Glutamatergic neuron (in vitro differentiated cells): ENCODE data around the gene CHRNB1. TPM values are rescaled to one million over a fixed set of nuclear protein-coding genes. Genes with fewer than 3 reads are reported as not detected.

Experiments used
- DNase-seq: peaks from one replicate; pipeline ENCODE4 v3.0.0; 2022
- H3K27ac Mint-ChIP-seq: one replicate; pipeline ENCODE4 v1.8.0; 2020; ENCODE audit warnings: mild to moderate bottlenecking, mixed read lengths, inconsistent platforms; ENCODE audit not compliant: unreplicated experiment
- H3K27me3 Mint-ChIP-seq: one replicate; pipeline ENCODE4 v1.8.0; 2020; ENCODE audit warnings: mild to moderate bottlenecking, moderate library complexity, mixed read lengths, inconsistent platforms; ENCODE audit not compliant: unreplicated experiment
- H3K36me3 Mint-ChIP-seq: one replicate; pipeline ENCODE4 v1.8.0; 2020; ENCODE audit warnings: mild to moderate bottlenecking, mixed read lengths, inconsistent platforms; ENCODE audit not compliant: unreplicated experiment
- H3K4me1 Mint-ChIP-seq: one replicate; pipeline ENCODE4 v1.8.0; 2020; ENCODE audit warnings: mild to moderate bottlenecking, low read depth, mixed read lengths, inconsistent platforms; ENCODE audit not compliant: unreplicated experiment
- H3K4me3 Mint-ChIP-seq: one replicate; pipeline ENCODE4 v1.8.0; 2020; ENCODE audit warnings: mild to moderate bottlenecking, mixed read lengths, inconsistent platforms; ENCODE audit not compliant: unreplicated experiment
- H3K9me3 Mint-ChIP-seq: one replicate; pipeline ENCODE4 v1.8.0; 2020; ENCODE audit warnings: mild to moderate bottlenecking, moderate library complexity, mixed read lengths, inconsistent platforms; ENCODE audit not compliant: unreplicated experiment
- total RNA-seq: library from RNA; stranded (reverse); fragmentation: NEBNext Ultra II Directional; extraction: Animal tissue kit (Norgen Biotek cat#: 25700); gene quantifications from one replicate; pipeline ENCODE4 v1.2.1, GENCODE V29; 2021; ENCODE audit not compliant: unreplicated experiment
- TF ChIP-seq, protein P1 (sequence below): fragments of 200-600 bp; sonication (generic); IDR thresholded peaks from one replicate; pipeline ENCODE4 v1.5.0; 2021; ENCODE audit not compliant: partially characterized antibody, unreplicated experiment

Gene CHRNB1
- total RNA-seq, 1 donor from 2014 or later = 16.4 TPM

DNA sequence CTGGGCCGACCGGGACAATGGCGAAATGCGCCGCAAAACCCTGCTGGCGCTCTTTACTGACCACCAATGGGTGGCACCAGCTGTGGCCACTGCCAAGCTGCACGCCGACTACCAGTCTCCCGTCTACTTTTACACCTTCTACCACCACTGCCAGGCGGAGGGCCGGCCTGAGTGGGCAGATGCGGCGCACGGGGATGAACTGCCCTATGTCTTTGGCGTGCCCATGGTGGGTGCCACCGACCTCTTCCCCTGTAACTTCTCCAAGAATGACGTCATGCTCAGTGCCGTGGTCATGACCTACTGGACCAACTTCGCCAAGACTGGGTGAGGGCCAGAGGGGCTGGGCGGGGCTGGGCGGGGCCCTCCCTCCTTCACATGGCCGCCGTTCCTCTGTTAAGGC lies 29.1 kb upstream of the CHRNB1 start:
- Mint-ChIP-seq H3K9me3 (peaks cover 15% of the 10 kb centered on the region), H3K27ac (no peak overlapping the region), H3K36me3 (peaks cover 7% of the 10 kb centered on the region), H3K4me3 (no peak overlapping the region), H3K27me3 (peaks cover 15% of the 10 kb centered on the region), H3K4me1 (peaks cover 14% of the 10 kb centered on the region)
- TF ChIP-seq, protein P1, sequence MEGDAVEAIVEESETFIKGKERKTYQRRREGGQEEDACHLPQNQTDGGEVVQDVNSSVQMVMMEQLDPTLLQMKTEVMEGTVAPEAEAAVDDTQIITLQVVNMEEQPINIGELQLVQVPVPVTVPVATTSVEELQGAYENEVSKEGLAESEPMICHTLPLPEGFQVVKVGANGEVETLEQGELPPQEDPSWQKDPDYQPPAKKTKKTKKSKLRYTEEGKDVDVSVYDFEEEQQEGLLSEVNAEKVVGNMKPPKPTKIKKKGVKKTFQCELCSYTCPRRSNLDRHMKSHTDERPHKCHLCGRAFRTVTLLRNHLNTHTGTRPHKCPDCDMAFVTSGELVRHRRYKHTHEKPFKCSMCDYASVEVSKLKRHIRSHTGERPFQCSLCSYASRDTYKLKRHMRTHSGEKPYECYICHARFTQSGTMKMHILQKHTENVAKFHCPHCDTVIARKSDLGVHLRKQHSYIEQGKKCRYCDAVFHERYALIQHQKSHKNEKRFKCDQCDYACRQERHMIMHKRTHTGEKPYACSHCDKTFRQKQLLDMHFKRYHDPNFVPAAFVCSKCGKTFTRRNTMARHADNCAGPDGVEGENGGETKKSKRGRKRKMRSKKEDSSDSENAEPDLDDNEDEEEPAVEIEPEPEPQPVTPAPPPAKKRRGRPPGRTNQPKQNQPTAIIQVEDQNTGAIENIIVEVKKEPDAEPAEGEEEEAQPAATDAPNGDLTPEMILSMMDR = no peak
- DNase-seq = no peak

DNA sequence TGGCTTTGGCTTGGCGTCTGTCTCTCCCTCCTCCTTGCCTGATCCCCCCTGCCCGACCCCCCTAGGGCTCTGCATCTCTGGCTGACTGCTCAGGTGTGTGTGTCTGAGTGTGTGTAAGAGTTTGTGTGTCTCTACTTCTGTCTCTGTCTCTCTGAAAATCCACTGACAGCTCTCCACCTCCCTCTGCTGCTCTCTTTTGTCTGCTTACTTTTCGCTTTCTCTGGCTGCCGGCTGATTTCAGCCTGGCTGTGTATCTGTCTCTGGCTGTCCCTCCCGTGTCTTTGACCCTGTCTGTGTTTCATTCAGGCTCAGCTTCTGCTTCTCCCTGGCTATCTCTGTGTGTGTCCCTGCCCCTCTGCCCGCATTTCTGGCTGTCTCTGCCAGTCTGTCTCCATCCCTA lies 28.5 kb upstream of the CHRNB1 start:
- Mint-ChIP-seq H3K4me1 (peaks cover 17% of the 10 kb centered on the region), H3K4me3 (peak overlapping the region; percentile 64), H3K27ac (peak overlapping the region; percentile 25), H3K27me3 (peaks cover 15% of the 10 kb centered on the region), H3K36me3 (peaks cover 7% of the 10 kb centered on the region), H3K9me3 (peaks cover 15% of the 10 kb centered on the region)
- no peak for DNase-seq
- TF ChIP-seq, protein P1 = no peak

DNA sequence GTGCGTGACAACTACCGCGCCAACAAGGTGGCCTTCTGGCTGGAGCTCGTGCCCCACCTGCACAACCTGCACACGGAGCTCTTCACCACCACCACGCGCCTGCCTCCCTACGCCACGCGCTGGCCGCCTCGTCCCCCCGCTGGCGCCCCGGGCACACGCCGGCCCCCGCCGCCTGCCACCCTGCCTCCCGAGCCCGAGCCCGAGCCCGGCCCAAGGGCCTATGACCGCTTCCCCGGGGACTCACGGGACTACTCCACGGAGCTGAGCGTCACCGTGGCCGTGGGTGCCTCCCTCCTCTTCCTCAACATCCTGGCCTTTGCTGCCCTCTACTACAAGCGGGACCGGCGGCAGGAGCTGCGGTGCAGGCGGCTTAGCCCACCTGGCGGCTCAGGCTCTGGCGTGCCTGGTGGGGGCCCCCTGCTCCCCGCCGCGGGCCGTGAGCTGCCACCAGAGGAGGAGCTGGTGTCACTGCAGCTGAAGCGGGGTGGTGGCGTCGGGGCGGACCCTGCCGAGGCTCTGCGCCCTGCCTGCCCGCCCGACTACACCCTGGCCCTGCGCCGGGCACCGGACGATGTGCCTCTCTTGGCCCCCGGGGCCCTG lies 27.7 kb upstream of the CHRNB1 start:
- Mint-ChIP-seq H3K27ac (no peak overlapping the region), H3K4me3 (no peak overlapping the region), H3K27me3 (peaks cover 17% of the 10 kb centered on the region), H3K4me1 (peaks cover 19% of the 10 kb centered on the region), H3K36me3 (peaks cover 7% of the 10 kb centered on the region), H3K9me3 (peaks cover 15% of the 10 kb centered on the region)
- no peak for DNase-seq
- TF ChIP-seq, protein P1 = no peak

DNA sequence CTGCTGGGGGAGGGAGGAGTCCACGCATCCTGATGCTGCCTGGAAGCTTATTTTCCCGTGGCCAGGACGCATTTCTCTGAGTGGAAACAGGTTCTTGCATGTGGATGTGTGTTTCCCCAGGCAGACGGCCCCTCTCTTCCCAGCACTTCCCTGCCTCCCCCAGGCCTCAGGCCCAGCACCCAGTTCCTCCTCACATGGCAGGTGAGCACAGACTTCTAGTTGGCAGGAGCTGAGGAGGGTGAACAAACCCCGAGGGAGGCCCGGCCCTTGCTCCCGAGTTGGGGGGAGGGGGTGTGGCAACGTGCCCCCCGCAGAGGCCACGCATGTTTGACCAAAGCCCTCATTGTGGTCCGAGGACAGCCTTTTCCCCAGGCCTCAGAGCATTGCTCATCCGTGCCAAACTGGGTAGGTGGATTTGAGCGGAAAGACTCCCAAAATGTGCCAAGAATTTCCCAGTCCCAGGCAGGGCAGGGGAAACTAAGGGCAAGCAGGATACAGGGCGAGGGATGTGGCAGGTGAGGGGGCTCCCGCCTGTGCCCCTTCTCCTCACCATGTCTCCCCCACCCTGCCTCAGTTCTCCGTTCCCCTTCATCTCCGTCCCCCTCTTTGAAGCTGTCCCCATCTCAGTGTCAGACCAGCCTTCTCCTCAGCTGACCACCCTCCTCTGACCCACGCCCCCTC lies 26.2 kb upstream of the CHRNB1 start:
- TF ChIP-seq, protein P1 = no peak
- DNase-seq = no peak
- Mint-ChIP-seq H3K4me3 (no peak overlapping the region), H3K9me3 (peaks cover 9% of the 10 kb centered on the region), H3K27me3 (peaks cover 11% of the 10 kb centered on the region), H3K4me1 (peaks cover 19% of the 10 kb centered on the region), H3K27ac (peak overlapping the region; percentile 29), H3K36me3 (peaks cover 7% of the 10 kb centered on the region)
